ENCODE results near the gene ZNF385A.

- TF ChIP-seq ZNF274 (IDR thresholded peaks at IDR 0.05; ENCODE audit: low read depth, low read length) (no peak), YY1 (IDR thresholded peaks at IDR 0.05; ENCODE audit: insufficient read depth, insufficient read length) (no peak), SUZ12 (IDR thresholded peaks at IDR 0.05; ENCODE audit: extremely low read depth, insufficient read depth, insufficient read length) (no peak)
These were observed 11.0 kb upstream of the ZNF385A start for GRCh38 chr12:54395545-54395944.

Data from NT2/D1 (cell line).